Retinal pigment epithelial cell (primary cell): ENCODE data around the gene RTP3.
"Not testable (repeated sequence)": the region's sequence is repeated elsewhere in the genome, so short reads cannot be mapped to it uniquely, and the experiment has no call there.

Experiments
- DNase-seq: peaks from one replicate; pipeline ENCODE4 v3.0.0-alpha.2; 2010; ENCODE audit warnings: low read depth
- H3K4me3 ChIP-seq: 2 replicates; pipeline ENCODE4 v1.5.1; 2011; ENCODE audit warnings: mild to moderate bottlenecking, low read length, control low read depth, moderate library complexity
- TF ChIP-seq, protein P1 (sequence below): conservative IDR thresholded peaks from 2 replicates; pipeline ENCODE4 v1.5.1; 2011; ENCODE audit warnings: low read depth, low read length, control low read depth, inconsistent platforms

RTP3 gene

DNA sequence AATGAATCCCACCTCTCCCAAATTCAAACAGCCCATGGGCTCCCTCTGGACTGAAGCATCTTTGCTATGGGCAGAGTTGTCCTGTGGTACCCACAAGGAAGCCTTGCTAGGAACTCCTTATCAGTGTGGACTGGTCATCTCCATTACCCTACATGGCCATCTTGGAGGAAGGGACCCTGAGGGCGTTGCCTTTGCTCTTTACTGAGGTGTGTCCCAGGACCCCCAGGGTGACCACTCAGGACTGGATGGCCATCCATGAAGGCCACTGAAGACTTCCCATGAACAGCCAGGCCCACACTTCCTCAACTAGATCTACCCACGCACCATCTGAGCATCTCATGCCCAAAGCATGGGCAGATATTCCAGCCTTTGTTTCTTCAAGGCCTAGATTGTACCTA, 20.0 kb downstream of the RTP3 start:
- TF ChIP-seq, protein P1, sequence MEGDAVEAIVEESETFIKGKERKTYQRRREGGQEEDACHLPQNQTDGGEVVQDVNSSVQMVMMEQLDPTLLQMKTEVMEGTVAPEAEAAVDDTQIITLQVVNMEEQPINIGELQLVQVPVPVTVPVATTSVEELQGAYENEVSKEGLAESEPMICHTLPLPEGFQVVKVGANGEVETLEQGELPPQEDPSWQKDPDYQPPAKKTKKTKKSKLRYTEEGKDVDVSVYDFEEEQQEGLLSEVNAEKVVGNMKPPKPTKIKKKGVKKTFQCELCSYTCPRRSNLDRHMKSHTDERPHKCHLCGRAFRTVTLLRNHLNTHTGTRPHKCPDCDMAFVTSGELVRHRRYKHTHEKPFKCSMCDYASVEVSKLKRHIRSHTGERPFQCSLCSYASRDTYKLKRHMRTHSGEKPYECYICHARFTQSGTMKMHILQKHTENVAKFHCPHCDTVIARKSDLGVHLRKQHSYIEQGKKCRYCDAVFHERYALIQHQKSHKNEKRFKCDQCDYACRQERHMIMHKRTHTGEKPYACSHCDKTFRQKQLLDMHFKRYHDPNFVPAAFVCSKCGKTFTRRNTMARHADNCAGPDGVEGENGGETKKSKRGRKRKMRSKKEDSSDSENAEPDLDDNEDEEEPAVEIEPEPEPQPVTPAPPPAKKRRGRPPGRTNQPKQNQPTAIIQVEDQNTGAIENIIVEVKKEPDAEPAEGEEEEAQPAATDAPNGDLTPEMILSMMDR: no peak
- no peak overlapping the region for H3K4me3 ChIP-seq
- no peak for DNase-seq

DNA sequence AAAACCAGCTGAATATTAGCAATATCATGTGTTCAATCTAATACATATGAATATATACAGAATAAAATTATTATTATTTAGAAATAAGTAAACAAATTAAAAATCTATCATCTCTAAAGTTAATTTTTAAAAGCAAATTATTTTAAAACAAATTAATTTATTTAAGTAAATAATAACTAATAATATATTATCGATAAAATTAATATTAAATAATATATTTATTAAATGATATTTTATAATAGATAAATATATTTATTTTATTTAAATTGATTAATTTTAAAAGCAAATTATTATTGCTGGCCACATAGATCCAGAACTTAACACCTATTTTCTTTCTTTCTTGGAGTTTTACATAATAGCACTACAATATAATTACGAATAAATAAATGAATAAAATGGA, 22.2 kb downstream of the RTP3 start:
- no peak for DNase-seq
- TF ChIP-seq, protein P1: no peak
- no peak overlapping the region for H3K4me3 ChIP-seq

DNA sequence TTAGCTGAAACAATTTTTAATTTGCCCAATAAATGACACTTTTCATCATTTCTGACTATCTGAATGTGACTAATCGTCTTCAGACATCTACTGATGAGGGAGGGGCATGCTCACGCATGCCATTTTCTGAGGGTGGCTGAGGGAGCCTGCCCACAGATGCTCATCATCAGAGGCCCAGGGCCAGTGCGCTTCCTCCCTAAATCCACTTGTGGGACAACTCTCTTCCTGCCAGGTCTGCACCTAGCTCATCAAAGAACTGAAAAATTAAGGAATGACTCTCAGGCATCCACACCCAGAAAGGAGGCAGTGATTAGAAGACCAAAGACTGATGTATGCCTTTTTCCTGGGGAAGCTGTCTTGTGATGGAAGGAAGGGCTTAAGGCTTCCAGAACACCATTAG, 22.8 kb downstream of the RTP3 start:
- TF ChIP-seq, protein P1: no peak
- no peak for DNase-seq
- no peak overlapping the region for H3K4me3 ChIP-seq

DNA sequence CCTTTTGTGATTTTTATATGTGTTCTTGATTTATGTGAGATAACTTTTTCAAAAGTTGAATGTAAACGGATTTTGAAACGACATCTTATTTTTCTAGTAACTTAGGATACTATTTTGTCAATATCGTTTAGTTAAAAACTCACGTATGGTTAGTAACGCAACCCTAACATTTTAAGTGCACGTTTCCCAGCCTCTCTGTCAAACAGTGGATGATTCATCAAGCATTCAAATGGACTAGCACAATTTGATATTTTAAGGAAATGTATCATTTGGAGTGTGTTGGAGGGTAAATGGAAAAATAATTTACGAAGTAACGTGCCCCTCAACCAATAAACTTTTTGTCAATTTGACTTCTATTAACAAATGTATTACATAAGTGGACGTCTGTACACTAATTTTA, 23.3 kb downstream of the RTP3 start:
- H3K4me3 ChIP-seq: no peak overlapping the region
- no peak for DNase-seq
- TF ChIP-seq, protein P1: no peak

DNA sequence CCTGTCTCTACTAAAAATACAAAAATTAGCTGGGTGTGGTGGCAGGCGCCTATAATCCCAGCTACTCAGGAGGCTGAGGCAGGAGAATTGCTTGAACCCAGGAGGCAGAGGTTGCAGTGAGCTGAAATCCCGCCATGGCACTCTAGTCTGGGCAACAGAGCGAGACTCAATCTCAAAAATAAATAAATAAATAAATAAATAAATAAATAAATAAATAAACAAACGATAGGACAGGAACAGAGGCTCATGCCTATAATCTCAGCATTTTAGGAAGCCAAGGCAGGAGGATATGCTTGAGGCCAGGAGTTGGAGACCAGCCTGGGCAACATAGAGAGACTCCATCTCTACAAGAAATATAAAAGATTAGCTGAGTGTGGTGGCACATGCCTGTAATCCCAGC, 24.4 kb downstream of the RTP3 start:
- DNase-seq, H3K4me3 ChIP-seq: not testable (repeated sequence)

DNA sequence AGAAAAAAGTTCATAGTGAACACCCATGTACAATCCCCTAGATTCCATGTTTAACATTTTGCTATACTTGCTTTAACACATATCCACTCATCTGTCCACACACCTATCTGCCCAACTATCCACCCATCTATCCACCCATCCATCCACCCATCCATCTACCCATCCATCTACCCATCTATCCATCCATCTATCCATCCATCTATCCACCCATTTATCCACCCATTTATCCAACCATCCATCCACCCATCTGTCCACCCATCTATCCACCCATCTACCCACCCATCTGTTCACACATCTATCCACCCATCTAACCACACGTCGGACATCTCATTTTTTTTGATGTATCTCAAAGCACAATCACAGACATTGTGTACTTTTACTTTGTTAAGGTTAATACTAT, 25.8 kb downstream of the RTP3 start:
- TF ChIP-seq, protein P1: no peak
- no peak overlapping the region for H3K4me3 ChIP-seq
- DNase-seq: no peak

DNA sequence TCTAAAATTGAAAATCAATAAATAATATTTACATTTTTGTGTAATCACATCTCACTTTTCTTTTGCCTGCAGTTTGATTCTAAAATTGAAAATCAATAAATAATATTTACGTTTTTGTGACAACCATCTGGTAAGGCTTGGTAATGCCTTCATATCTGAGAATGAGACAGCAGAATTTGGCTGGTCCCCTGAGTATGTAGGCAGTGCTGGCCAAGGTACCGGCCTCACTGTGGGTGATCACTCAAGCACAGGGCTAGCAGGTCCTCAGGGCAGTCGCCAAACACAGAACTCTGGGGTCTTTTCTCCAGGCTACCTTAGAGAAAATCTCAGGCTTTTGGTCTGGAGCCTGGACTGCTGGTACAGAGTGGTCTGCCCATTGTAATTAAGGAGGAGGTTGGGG, 26.2 kb downstream of the RTP3 start:
- TF ChIP-seq, protein P1: no peak
- DNase-seq: no peak
- H3K4me3 ChIP-seq: no peak overlapping the region

DNA sequence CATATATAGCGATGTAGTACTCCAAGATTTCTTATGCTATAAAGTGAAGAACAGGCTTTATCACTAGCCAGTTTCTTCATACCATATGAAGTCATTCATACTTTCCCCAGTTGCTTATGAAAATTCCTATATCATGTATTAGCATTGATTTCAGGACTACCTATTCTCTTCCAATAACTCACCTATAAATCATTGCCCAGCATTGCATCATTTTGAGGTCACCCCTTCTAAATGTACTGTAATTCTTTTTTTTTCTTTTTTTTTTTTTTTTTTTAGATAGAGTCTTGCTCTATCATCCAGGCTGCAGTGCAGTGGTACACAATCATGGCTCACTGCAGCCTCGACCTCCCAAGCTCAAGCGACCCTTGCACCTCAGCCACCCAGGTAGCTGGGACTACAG, 27.1 kb downstream of the RTP3 start:
- H3K4me3 ChIP-seq: no peak overlapping the region
- TF ChIP-seq, protein P1: no peak

More for the DNA sequence above, 27.1 kb downstream of the RTP3 start:
- no peak for DNase-seq
